ENCODE measurements around the gene GMPS.

- TF ChIP-seq ATF7 (IDR thresholded peaks at IDR 0.05) (no peak), MAFK (IDR thresholded peaks at IDR 0.05; ENCODE audit: low read length) (no peak), TAF1 (IDR thresholded peaks at IDR 0.05; ENCODE audit: control insufficient read depth, extremely low read depth, insufficient read depth, low read length, severe bottlenecking) (no peak), ZNF224 (CRISPR knock-in tag; IDR thresholded peaks at IDR 0.05) (no peak), ZNF121 (CRISPR knock-in tag; conservative IDR thresholded peaks at IDR 0.05) (no peak), MAX (CRISPR knock-in tag; IDR thresholded peaks at IDR 0.05) (no peak), ETV5 (CRISPR knock-in tag; IDR thresholded peaks at IDR 0.05; ENCODE audit: low read depth) (no peak), ERF (CRISPR knock-in tag; IDR thresholded peaks at IDR 0.05) (no peak), ZNF143 (CRISPR knock-in tag; IDR thresholded peaks at IDR 0.05) (no peak), BHLHE40 (IDR thresholded peaks at IDR 0.05; ENCODE audit: low read length) (no peak), EZH2 (IDR thresholded peaks at IDR 0.05; ENCODE audit: borderline replicate concordance, low read depth, low read length) (no peak)
- TF ChIP-seq, protein P1, sequence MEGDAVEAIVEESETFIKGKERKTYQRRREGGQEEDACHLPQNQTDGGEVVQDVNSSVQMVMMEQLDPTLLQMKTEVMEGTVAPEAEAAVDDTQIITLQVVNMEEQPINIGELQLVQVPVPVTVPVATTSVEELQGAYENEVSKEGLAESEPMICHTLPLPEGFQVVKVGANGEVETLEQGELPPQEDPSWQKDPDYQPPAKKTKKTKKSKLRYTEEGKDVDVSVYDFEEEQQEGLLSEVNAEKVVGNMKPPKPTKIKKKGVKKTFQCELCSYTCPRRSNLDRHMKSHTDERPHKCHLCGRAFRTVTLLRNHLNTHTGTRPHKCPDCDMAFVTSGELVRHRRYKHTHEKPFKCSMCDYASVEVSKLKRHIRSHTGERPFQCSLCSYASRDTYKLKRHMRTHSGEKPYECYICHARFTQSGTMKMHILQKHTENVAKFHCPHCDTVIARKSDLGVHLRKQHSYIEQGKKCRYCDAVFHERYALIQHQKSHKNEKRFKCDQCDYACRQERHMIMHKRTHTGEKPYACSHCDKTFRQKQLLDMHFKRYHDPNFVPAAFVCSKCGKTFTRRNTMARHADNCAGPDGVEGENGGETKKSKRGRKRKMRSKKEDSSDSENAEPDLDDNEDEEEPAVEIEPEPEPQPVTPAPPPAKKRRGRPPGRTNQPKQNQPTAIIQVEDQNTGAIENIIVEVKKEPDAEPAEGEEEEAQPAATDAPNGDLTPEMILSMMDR (IDR thresholded peaks at IDR 0.05 in 2 of 3, conservative IDR thresholded peaks at IDR 0.05 in 1 of 3; ENCODE audit: insufficient read depth in 2 of 3, low read depth in 1 of 3, low read length in 3 of 3), result peak in 1 of 3 experiments; percentile 28; a peak in 3 of 6 replicates
- TF ChIP-seq, protein P2, sequence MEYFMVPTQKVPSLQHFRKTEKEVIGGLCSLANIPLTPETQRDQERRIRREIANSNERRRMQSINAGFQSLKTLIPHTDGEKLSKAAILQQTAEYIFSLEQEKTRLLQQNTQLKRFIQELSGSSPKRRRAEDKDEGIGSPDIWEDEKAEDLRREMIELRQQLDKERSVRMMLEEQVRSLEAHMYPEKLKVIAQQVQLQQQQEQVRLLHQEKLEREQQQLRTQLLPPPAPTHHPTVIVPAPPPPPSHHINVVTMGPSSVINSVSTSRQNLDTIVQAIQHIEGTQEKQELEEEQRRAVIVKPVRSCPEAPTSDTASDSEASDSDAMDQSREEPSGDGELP (CRISPR knock-in tag; IDR thresholded peaks at IDR 0.05; ENCODE audit: borderline replicate concordance), result no peak
- TF ChIP-seq, protein P3, sequence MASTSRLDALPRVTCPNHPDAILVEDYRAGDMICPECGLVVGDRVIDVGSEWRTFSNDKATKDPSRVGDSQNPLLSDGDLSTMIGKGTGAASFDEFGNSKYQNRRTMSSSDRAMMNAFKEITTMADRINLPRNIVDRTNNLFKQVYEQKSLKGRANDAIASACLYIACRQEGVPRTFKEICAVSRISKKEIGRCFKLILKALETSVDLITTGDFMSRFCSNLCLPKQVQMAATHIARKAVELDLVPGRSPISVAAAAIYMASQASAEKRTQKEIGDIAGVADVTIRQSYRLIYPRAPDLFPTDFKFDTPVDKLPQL (IDR thresholded peaks at IDR 0.05; ENCODE audit: extremely low read depth, insufficient read length), result no peak
Observed at GRCh38 chr3:155853214-155854140, 17.0 kb upstream of the GMPS start.

Measured in K562 (cell line).